GM18499 (cell line): ENCODE results near the gene NSUN3.
A peak's percentile ranks its signal among the peaks of the same experiment; 100 is the strongest.
"Not testable (repeated sequence)": the region's sequence is repeated elsewhere in the genome, so short reads cannot be mapped to it uniquely, and the experiment has no call there.

ENCODE experiments used
- ATAC-seq: cut with Tn5 transposase; IDR thresholded peaks from one replicate; pipeline ENCODE4 v1.9.1; 2021; ENCODE audit warnings: moderate number of reproducible peaks; ENCODE audit not compliant: insufficient read depth, unreplicated experiment

Gene NSUN3

GRCh38 chr3:94066506-94067500 lies 3.9 kb downstream of the NSUN3 start:
- no peak for ATAC-seq

- ATAC-seq, result no peak
Measured at GRCh38 chr3:94069194-94069813, 6.4 kb downstream of the NSUN3 start.

GRCh38 chr3:94070341-94070911 lies 7.6 kb downstream of the NSUN3 start:
- peak; percentile 45 for ATAC-seq

GRCh38 chr3:94071713-94072284 lies 8.9 kb downstream of the NSUN3 start:
- ATAC-seq, result peak; percentile 73

- ATAC-seq, result no peak
Measured at GRCh38 chr3:94076055-94076454, 13.2 kb downstream of the NSUN3 start.

- not testable (repeated sequence) for ATAC-seq
Measured at GRCh38 chr3:94080552-94080951, 17.7 kb downstream of the NSUN3 start.

- ATAC-seq, result no peak
Measured at GRCh38 chr3:94081884-94082283, 19.0 kb downstream of the NSUN3 start.

GRCh38 chr3:94082391-94082937 lies 19.6 kb downstream of the NSUN3 start:
- ATAC-seq, result no peak

GRCh38 chr3:94083261-94083660 lies 20.4 kb downstream of the NSUN3 start:
- peak; percentile 52 for ATAC-seq

GRCh38 chr3:94089126-94089525 lies 26.3 kb downstream of the NSUN3 start:
- no peak for ATAC-seq

GRCh38 chr3:94092086-94092485 lies 29.2 kb downstream of the NSUN3 start:
- no peak for ATAC-seq

- ATAC-seq, result no peak
Measured at GRCh38 chr3:94093151-94093550, 30.3 kb downstream of the NSUN3 start.

GRCh38 chr3:94095111-94095510 lies 32.2 kb downstream of the NSUN3 start:
- no peak for ATAC-seq

GRCh38 chr3:94098452-94098851 lies 35.6 kb downstream of the NSUN3 start:
- ATAC-seq, result no peak

GRCh38 chr3:94099311-94099710 lies 36.5 kb downstream of the NSUN3 start:
- no peak for ATAC-seq

- no peak for ATAC-seq
Measured at GRCh38 chr3:94101860-94102259, 39.0 kb downstream of the NSUN3 start.

GRCh38 chr3:94106268-94106667 lies 43.4 kb downstream of the NSUN3 start:
- no peak for ATAC-seq

GRCh38 chr3:94110232-94110631 lies 47.4 kb downstream of the NSUN3 start:
- not testable (repeated sequence) for ATAC-seq

- ATAC-seq, result no peak
Measured at GRCh38 chr3:94110854-94111253, 48.0 kb downstream of the NSUN3 start.

GRCh38 chr3:94114666-94115065 lies 51.8 kb downstream of the NSUN3 start:
- no peak for ATAC-seq

- ATAC-seq, result no peak
Measured at GRCh38 chr3:94115482-94115881, 52.6 kb downstream of the NSUN3 start.
